Thoracic aorta (tissue), 2 donors: ENCODE measurements around the gene SCMH1. TPM values are rescaled to one million over a fixed set of nuclear protein-coding genes. Genes with fewer than 3 reads are reported as not detected.

Experiments
- ATAC-seq: fragments of 150-250 bp; one replicate; pipeline ENCODE4 v1.8.0; 2017; ENCODE audit warnings: low read depth; ENCODE audit not compliant: insufficient number of reproducible peaks, low FRiP score
- DNase-seq: peaks from one replicate; pipeline ENCODE4 v3.0.0-alpha.2; 2020; ENCODE audit warnings: low spot score
- H3K27ac ChIP-seq, 2 donors: fragments of 200-600 bp; sonication (generic); 1 replicate in 1 of 2; 2 replicates in 1 of 2; pipeline ENCODE4 v1.5.1; 2016; ENCODE audit warnings: mild to moderate bottlenecking in 2 of 2, moderate library complexity in 2 of 2
- H3K27me3 ChIP-seq: fragments of 200-600 bp; sonication (generic); replicated peaks from 2 replicates; pipeline ENCODE4 v1.6.0; 2016; ENCODE audit warnings: mild to moderate bottlenecking; ENCODE audit not compliant: insufficient read depth
- H3K36me3 ChIP-seq: fragments of 200-600 bp; sonication (generic); one replicate; pipeline ENCODE4 v1.5.1; 2016
- H3K4me1 ChIP-seq, 2 donors: fragments of 200-600 bp; sonication (generic); 1 replicate in 1 of 2; 2 replicates in 1 of 2; pipeline versions ENCODE4 v1.5.1 to v1.6.0; 2016; ENCODE audit warnings: low read depth in 2 of 2, mild to moderate bottlenecking in 1 of 2; ENCODE audit not compliant: control insufficient read depth in 1 of 2
- H3K4me3 ChIP-seq: fragments of 200-600 bp; sonication (generic); 2 replicates; pipeline ENCODE4 v1.5.1; 2016; ENCODE audit warnings: mild to moderate bottlenecking
- H3K9me3 ChIP-seq: fragments of 200-600 bp; sonication (generic); 2 replicates; pipeline ENCODE4 v1.5.1; 2016
- CTCF ChIP-seq: fragments of 200-600 bp; sonication (generic); IDR thresholded peaks from one replicate; pipeline ENCODE4 v1.5.1; 2019; ENCODE audit warnings: antibody characterized with exemption
- total RNA-seq, 2 donors: library from RNA; depleted of rRNA; stranded (reverse); fragments of >200 nt; gene quantifications; one replicate each; pipeline versions ENCODE4 v1.1.0 to v1.2.3, GENCODE V29; 2016

Gene SCMH1
- total RNA-seq, 2 donors from 2014 or later = 41.7 to 65.9 TPM

- Histone ChIP-seq H3K4me3 (no peak overlapping the region), H3K27me3 (no peaks in the 10 kb centered on the region), H3K36me3 (no peaks in the 10 kb centered on the region), H3K9me3 (no peaks in the 10 kb centered on the region), H3K4me1 (peaks cover 0 to 2% of the 10 kb centered on the region in 2 donors), H3K27ac (no peak overlapping the region)
- DNase-seq (no peak), ATAC-seq (no peak)
- TF ChIP-seq CTCF = no peak
Observed at GRCh38 chr1:41158147-41158875, 83.8 kb downstream of the SCMH1 start.

GRCh38 chr1:41155105-41155504, 87.0 kb downstream of the SCMH1 start:
- H3K9me3 ChIP-seq = no peaks in the 10 kb centered on the region
- no peak overlapping the region for H3K4me3 ChIP-seq
- H3K27me3 ChIP-seq = no peaks in the 10 kb centered on the region
- no peaks in the 10 kb centered on the region for H3K36me3 ChIP-seq
- ATAC-seq (no peak), DNase-seq (no peak)
- peaks cover 11 to 26% of the 10 kb centered on the region in 2 donors for H3K4me1 ChIP-seq
- H3K27ac ChIP-seq = no peak overlapping the region
- no peak for TF ChIP-seq CTCF

- ATAC-seq (no peak), DNase-seq (no peak)
- H3K27ac ChIP-seq = peak overlapping the region; percentile 72 to 79
- no peak for TF ChIP-seq CTCF
- H3K4me1 ChIP-seq = peaks cover 11 to 26% of the 10 kb centered on the region in 2 donors
- no peaks in the 10 kb centered on the region for H3K9me3 ChIP-seq
- H3K36me3 ChIP-seq = no peaks in the 10 kb centered on the region
- no peaks in the 10 kb centered on the region for H3K27me3 ChIP-seq
- H3K4me3 ChIP-seq = no peak overlapping the region
Observed at GRCh38 chr1:41153750-41154274, 88.3 kb downstream of the SCMH1 start.

- DNase-seq = no peak
- H3K27me3 ChIP-seq = no peaks in the 10 kb centered on the region
- no peak for TF ChIP-seq CTCF
- H3K9me3 ChIP-seq = no peaks in the 10 kb centered on the region
- peak overlapping the region; percentile 72 to 79 for H3K27ac ChIP-seq
- ATAC-seq = peak; percentile 59
- peaks cover 11 to 26% of the 10 kb centered on the region in 2 donors for H3K4me1 ChIP-seq
- H3K4me3 ChIP-seq = no peak overlapping the region
- no peaks in the 10 kb centered on the region for H3K36me3 ChIP-seq
Observed at GRCh38 chr1:41152622-41153044, 89.5 kb downstream of the SCMH1 start.

- Histone ChIP-seq H3K27me3 (no peaks in the 10 kb centered on the region), H3K27ac (peak overlapping the region; percentile 72 to 79), H3K4me1 (peaks cover 11 to 26% of the 10 kb centered on the region in 2 donors), H3K4me3 (no peak overlapping the region), H3K36me3 (no peaks in the 10 kb centered on the region), H3K9me3 (no peaks in the 10 kb centered on the region)
- TF ChIP-seq CTCF = no peak
- no peak for ATAC-seq
- DNase-seq = no peak
Observed at GRCh38 chr1:41151846-41152245, 90.3 kb downstream of the SCMH1 start.
